ENCODE data around the gene CLDN14.
"Not testable (repeated sequence)": the region's sequence is repeated elsewhere in the genome, so short reads cannot be mapped to it uniquely, and the experiment has no call there.

CLDN14 gene

DNA sequence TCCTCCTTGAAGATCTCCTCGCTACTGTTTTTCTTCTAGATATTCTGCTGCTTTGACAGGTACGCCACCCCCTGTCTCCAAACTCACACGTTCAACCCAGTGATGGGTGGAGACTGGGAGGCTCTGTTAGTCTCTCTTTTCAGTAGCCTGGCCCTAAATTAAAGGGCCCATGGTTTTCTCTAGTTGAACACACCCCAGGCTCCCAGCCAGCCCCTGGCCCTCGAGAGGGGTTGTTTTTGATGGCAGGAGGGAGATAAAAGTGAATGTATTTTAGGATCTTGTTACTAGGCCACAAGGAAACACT lies 21.6 kb upstream of the CLDN14 start:
- DNase-seq: no peak

DNA sequence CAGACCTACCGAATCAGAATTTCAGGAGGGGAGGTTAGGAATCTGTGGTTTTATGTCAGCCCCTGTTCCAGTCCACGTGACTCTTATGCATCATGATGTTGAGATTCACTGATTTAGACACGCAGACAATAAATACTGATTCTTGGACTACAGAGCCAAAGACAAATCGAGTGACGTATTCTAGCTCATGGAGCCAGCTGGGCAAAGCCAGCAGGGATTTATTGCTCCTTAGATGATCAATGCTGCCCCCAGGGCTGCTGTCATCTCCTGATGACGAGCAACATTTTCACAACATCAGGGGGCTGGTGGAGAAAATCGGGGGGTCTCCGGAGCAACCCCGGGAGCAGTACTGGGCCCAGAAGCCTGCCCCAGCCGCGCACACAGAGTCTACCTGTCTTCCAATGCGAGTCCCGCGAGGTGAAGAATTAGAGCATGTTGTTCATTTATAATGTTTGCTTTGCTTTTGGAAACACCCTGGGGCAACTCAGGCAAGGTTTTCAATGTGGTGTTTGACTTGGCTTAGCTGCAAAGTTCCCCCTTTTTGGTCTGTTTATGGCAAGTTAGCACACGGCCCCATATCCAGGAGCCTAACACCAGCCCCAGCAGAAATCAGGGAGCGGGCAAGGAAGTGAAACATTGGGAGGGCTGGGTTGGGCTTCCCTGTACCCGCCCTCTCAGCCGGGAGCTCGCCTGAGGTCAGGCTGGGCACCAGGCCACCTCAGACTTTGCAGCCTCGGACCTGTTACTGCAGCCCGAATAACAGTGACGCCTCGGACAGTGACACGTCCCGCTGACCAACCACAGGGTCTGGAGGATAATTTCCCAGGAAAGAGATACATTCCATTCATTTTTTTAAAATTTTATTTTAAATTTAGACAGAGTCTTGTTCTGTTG lies 19.9 kb upstream of the CLDN14 start:
- no peak for DNase-seq

GRCh38 chr21:36494557-36494956 lies 14.6 kb upstream of the CLDN14 start:
- no peak for DNase-seq

DNA sequence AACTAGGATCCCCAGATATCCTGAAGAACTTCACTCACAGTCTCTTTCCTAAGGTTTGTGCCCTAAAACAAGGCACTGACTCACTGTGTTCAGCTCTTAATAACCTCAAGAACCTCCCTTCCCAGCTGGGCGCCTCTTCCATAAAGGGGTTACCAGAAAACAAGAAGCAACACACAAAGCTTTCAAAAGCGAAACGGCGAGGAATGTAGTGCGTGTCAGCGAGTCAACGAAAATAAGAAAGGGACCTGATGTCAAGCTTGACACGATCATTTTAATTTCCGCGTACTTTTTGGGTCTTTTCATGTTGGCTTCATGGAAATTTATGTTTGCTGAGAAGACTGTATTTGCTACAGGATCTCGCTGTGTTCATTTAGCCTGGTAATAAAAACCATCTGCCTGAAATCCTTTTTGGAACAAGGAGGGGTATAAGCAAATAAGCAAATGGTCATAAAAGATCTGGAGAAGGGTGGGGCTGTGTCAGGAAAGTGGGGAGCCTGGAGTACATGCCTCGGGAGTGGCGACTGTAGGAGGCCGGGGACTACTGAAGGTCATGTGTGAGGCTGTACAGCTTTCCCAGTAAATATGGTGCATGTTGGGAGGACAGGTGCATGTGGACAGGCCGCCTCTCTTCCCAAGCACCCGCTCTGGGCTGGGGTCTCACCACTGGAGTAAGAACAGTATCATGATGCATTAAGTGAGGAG lies 11.4 kb upstream of the CLDN14 start:
- peak; percentile 56 for DNase-seq

- DNase-seq: no peak
These were observed 9.8 kb upstream of the CLDN14 start for GRCh38 chr21:36489776-36490165.

GRCh38 chr21:36489103-36489775 lies 9.3 kb upstream of the CLDN14 start:
- no peak for DNase-seq

GRCh38 chr21:36487641-36488307 lies 7.9 kb upstream of the CLDN14 start:
- peak; percentile 31 for DNase-seq

DNA sequence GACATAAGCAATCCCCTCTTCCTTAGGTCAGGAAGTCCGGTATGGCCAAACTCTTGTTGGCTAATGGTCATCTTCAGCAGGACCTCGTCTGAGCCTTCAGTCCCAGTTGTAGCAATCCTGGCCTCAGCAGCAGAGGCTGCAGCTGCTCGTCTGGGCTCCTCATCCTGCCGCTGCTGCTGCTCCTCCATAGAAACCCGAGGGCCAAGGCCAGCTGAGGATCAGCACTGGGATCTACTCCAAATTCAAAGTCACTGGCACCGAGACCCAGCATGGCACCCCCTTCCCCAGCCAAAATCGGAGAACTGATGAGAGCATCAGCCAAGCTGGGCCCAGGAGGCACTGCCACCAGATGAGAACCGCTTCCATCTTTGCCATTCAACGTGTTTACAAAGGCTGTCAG lies 6.3 kb upstream of the CLDN14 start:
- no peak for DNase-seq

DNA sequence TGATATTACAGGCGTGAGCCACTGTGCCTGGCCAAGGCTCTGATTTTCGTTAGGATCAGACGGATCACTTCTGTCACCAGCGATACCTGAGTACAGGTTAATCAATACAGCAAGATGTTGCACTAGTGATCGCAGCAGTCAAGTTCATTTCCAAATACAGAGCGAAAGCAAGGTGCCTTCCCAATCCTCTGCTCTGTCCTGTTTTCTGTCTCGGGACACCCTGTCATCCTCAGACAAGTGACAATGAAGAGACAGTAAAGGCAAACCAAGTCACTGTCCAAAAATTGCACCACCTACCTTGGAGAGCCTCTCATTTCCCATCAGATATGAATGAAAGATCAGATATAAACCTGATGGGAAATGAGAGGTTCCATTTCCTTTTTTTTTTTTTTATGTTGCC lies 5.6 kb upstream of the CLDN14 start:
- no peak for DNase-seq

DNA sequence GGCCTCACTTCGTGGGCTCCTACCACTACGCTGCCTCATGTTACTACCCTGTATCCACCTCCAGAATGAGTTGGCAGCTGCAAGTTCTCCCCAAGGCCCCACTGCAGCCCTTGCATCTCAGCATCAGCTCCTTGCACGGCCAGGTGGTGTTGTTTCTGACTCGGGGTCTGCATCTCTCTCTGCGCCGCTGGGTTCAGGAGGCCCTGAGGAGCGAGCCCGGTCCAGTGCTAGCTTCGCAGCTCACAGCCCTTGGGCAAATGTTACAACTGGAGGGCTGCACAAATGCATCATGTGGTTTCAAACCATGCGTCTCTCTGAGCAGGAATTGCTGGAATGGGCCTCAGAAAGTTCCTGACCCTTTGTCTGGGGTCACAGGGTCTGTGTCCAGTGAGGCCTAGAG lies 3.2 kb upstream of the CLDN14 start:
- no peak for DNase-seq

- no peak for DNase-seq
These were observed 2.8 kb upstream of the CLDN14 start for GRCh38 chr21:36482673-36483072.

GRCh38 chr21:36482181-36482580 lies 2.3 kb upstream of the CLDN14 start:
- no peak for DNase-seq

- no peak for DNase-seq
These were observed 1.7 kb upstream of the CLDN14 start for GRCh38 chr21:36481639-36482038.

- no peak for DNase-seq
These were observed 696 bp upstream of the CLDN14 start for GRCh38 chr21:36480618-36481017.

DNA sequence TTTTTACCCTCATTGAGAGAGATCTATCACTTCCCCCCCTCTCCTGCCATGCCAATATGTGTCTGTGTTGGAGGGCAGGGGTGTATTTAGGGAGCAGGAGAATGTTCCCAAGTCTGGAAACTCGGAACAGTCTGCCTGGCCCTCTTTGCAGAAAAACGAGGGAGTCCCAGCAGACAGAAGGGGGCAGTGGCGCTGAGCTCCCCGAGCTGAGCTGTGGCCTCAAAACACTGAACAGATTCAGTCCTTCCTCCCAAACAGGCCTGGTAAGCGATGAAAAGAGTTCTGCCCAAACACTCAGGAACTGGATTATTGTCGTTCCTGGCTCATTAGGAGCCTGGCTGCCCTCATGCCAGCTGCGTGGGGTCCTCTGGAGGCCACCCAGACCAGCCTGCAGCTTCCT lies 981 bp downstream of the CLDN14 start:
- DNase-seq: peak; percentile 59

DNA sequence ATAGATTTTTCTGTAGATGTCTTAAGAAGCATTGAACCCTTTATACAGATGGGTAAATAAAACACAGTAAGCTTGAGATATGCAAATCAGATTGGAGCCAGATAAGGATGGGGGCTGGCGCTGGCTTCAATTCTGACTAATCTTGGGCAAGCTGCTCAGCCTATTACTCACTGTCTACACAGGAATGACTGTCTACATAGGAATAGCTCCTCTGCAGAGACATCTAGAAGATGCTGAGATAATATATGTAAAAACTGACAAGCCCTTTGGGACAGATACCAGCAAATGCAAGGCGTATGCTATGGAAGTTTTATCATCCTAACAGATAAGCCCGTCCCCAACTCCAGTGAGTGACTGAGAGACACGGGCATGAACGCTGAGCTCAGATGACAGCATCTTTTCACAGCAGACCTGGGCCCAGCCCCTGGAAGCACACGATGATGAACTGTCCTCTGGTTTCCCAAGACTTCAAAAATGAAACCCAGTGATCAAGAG lies 1.7 kb downstream of the CLDN14 start:
- DNase-seq: peak; percentile 96

DNA sequence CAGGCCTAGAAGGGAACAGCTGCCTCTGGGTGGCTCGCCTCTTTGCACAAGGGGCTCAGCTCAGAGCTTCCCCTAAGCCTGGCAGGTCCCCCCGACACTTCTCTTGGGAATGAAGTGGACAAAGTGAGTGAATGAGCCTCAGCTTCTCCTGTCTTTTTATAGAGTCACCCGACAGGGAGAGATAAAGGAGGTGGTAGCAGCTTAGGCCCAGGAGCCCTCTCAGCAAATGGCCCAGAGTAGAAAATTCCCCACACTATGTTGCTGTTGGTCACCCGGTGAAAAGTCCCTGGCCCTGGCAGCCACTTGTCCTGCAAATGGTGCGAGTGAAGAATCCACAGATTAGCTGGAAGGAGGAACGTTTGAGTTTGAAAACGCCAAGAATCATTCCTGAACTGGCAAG lies 2.4 kb downstream of the CLDN14 start:
- DNase-seq: no peak

- no peak for DNase-seq
These were observed 2.9 kb downstream of the CLDN14 start for GRCh38 chr21:36477001-36477400.

DNA sequence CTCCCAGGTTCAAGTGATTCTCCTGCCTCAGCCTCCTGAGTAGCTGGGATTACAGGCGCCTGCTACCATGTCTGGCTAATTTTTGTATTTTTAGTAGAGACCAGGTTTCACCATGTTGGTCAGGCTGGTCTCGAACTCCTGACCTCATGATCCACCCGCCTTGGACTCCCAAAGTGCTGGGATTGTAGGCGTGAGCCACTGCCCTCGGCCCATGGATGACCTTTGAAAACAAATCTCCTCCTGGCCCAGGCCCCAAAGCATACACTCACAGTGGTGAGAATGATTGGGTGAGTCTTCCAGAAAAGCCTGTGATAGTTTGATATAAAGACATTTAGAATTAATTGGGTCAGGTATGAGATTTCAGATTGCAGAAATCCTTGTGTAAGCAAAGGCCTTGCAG lies 3.4 kb downstream of the CLDN14 start:
- not testable (repeated sequence) for DNase-seq

DNA sequence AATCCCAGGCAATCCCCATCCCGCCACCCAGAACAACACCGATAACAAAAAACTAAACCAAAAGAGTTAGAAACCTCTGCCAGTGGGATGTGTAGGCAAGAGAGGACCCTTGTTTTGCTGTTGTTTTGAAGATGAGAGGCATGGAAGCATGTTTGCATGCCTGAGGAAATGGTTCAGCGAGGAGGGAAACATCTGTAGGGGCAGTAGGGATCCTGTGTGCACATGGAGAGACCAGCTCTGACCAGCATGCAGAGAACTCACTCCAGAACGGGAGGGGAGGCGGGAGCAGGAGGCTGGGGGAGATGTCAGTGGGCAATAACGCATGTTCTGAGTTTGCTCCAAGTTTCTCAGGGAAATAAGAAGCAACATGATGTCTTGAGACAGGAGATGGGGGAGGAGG lies 5.3 kb downstream of the CLDN14 start:
- DNase-seq: no peak

GRCh38 chr21:36473203-36473602 lies 6.7 kb downstream of the CLDN14 start:
- DNase-seq: no peak

- no peak for DNase-seq
These were observed 7.5 kb downstream of the CLDN14 start for GRCh38 chr21:36472377-36472776.

DNA sequence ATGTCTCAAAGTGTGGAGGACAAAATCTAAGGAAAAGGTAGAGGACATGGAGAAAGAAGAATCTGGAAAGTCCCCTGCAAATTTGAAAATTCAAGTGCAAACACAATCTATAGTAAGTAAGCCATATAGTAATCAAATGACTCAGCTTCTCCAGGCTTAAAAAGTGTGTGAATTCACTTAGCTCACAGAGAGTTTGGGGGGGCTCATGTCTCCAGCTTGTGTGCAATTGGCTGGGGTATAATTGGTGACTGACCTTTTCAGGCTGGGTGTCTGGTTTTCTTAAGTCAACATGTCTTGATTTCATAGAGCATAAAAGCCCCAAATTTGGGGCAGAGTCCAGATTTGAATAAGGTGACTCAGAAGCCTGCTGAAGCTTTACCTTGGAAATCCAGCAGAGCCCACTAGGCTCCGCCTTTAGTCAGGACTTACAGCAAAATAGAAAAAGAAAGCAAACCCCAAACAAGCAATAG lies 8.6 kb downstream of the CLDN14 start:
- peak; percentile 73 for DNase-seq

All from fibroblast of skin of abdomen (primary cell).